Transverse colon (tissue), 4 donors: ENCODE measurements around the gene COG5. TPM values are rescaled to one million over a fixed set of nuclear protein-coding genes. Genes with fewer than 3 reads are reported as not detected.

Experiments
- DNase-seq: peaks from one replicate; pipeline ENCODE4 v3.0.0-alpha.2; 2019
- H3K27ac ChIP-seq, 4 donors: fragments of 200-600 bp; sonication (generic); 2 replicates each; pipeline ENCODE4 v1.5.1; 2016 to 2018; ENCODE audit warnings: inconsistent platforms in 4 of 4
- H3K27me3 ChIP-seq: fragments of 200-600 bp; sonication (generic); 2 replicates; pipeline ENCODE4 v1.5.1; 2017; ENCODE audit warnings: inconsistent platforms
- H3K36me3 ChIP-seq, 4 donors: fragments of 200-600 bp; sonication (generic); 2 replicates each; pipeline ENCODE4 v1.5.1; 2017 to 2019; ENCODE audit warnings: inconsistent platforms in 4 of 4
- H3K4me1 ChIP-seq, 4 donors: fragments of 200-600 bp; sonication (generic); 2 replicates each; pipeline ENCODE4 v1.5.1; 2017 to 2020; ENCODE audit warnings: inconsistent platforms in 4 of 4
- H3K4me3 ChIP-seq, 4 donors: fragments of 200-600 bp; sonication (generic); 1 replicate in 1 of 4; 2 replicates in 3 of 4; pipeline versions ENCODE4 v1.5.1 to v1.6.1; 2017 to 2019; ENCODE audit warnings: inconsistent platforms in 4 of 4
- H3K9me3 ChIP-seq, 2 donors: fragments of 200-600 bp; sonication (generic); 2 replicates each; pipeline ENCODE4 v1.5.1; 2017 to 2019; ENCODE audit warnings: inconsistent platforms in 2 of 2
- EP300 ChIP-seq: sonication (generic); formaldehyde crosslinking; IDR thresholded peaks from one replicate; pipeline ENCODE4 v1.6.1; 2017; ENCODE audit warnings: antibody characterized with exemption, low read depth
- POLR2A ChIP-seq: fragments of 450-650 bp; IDR thresholded peaks from one replicate; pipeline ENCODE4 v1.6.1; 2016; ENCODE audit warnings: antibody characterized with exemption, mild to moderate bottlenecking, moderate library complexity
- POLR2AphosphoS5 ChIP-seq, 3 donors: sonication (generic); formaldehyde crosslinking; IDR thresholded peaks; one replicate each; pipeline ENCODE4 v1.6.1; 2016; ENCODE audit warnings: antibody characterized with exemption in 3 of 3
- WGBS, 2 donors: methylation state at CpG; one replicate each; pipeline ENCODE4 v1.1.5; 2018; ENCODE audit warnings: low coverage in 1 of 2; 5-methylcytosine and 5-hydroxymethylcytosine counted together
- in situ Hi-C, 4 donors: fragments of 200-750 bp; cut with MboI; loops; one replicate each; pipeline versions ENCODE4 v1.15.0 to v1.15.1; 2017; ENCODE audit warnings: low sequenced_read_pairs in 3 of 4, low pct_ligation_motif_present in 1 of 4, low pct_unique_long_range_greater_than_20kb in 1 of 4
- intact Hi-C: fragments of 100-400 bp; cut with DNase I; formaldehyde crosslinking; loops from one replicate; pipeline ENCODE4 v1.15.1; 2023; ENCODE audit warnings: low total_unique reads
- total RNA-seq, 4 donors: library from RNA; depleted of rRNA; stranded (reverse); fragments of >200 nt; gene quantifications; one replicate each; pipeline ENCODE4 v1.1.0, GENCODE V29; 2016
- TF ChIP-seq, protein P1 (sequence below), 5 experiments: fragments of 200-600 bp in 3 of 5; fragments of 450-650 bp in 2 of 5; sonication (generic) in 3 of 5; IDR thresholded peaks; 1 replicate in 2 of 5; 2 replicates in 3 of 5; pipeline ENCODE4 v1.5.1; 2016 to 2017; ENCODE audit warnings: antibody characterized with exemption in 5 of 5, inconsistent platforms in 3 of 5, mild to moderate bottlenecking in 2 of 5, moderate library complexity in 1 of 5

Gene COG5
- total RNA-seq, 4 donors from 2014 or later, result 15.7 to 48.2 (median 35.7) TPM

DNA sequence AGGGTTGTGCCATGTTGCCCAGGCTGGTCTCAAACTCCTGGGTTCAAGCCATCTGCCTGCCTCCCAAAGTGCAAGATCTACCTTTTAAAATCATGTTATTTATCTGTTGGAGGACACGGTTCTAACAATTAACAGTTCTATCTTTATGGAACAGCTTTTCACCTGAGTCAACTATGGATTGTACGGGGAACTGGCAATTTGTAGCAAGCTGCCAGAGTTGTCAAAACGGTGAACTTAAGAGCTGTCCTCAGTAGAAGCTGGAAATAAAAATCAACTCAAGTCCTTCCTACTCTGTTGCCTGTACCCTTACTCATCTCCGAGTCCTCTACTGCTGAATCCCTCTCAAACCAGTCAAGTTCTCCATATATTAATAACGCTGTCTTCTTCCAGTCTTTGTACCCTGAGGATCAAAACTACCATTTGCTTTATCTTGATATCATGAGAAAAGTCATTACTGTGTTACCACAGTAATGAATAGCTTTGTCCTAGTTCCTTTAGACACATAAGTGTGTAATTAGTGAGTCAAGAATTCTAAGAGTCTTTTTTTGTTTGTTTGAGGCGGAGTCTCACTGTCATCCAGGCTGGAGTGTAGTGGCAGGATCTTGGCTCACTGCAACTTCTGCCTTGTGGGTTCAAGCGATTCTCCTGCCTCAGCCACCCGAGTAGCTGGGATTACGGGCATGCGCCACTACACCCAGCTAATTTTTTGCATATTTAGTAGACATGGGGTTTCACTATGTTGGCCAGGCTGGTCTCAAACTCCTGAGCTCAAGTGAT, 366.7 kb downstream of the COG5 start:
- peaks cover 0 to 53% (median 16%) of the 10 kb centered on the region in 4 donors for H3K36me3 ChIP-seq
- H3K27me3 ChIP-seq, result no peaks in the 10 kb centered on the region
- in situ Hi-C loops (loop anchor here in 2 of 4 donors (25.0 kb wide), 3 partner anchors 390 to 690 kb away; partner anchors contain the start of genes BCAP29 (in 1 of the 2), CBLL1 (in 1 of the 2) and DLD (in 1 of the 2)), intact Hi-C loops (no loop called here)
- no peak for DNase-seq
- peak in 1 of 3 donors; percentile 13 for TF ChIP-seq POLR2AphosphoS5 (IDR thresholded peaks at IDR 0.05)
- TF ChIP-seq POLR2A, result no peak
- H3K4me3 ChIP-seq, result no peak overlapping the region
- 85 to 90% methylated on average over 5 to 10 of the region's 10 CpGs for whole genome bisulfite sequencing, 2 donors
- H3K9me3 ChIP-seq, result no peaks in the 10 kb centered on the region
- no peak overlapping the region for H3K27ac ChIP-seq
- no peaks in the 10 kb centered on the region for H3K4me1 ChIP-seq

DNA sequence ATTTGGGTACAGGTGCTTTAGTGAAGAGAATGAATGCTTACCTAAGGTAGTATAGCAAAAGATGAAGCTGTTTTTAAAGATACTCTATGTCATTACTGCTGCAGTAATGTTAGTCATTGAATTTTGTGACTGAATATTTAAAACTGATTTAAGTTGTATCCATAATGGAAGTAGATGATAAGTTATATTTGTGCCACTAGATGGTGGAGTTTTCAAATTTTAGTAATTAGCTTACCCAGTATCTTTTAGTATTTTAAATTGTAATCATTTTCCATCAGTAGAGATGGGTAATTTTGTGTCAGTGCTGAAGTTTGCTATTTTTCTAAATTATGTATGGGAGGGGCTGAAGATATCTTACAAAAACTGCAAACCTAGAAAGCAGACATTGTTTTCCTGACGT, 369.7 kb downstream of the COG5 start:
- WGBS, 2 donors, result 87 to 88% methylated on average over 1 of the region's 1 CpG
- H3K27ac ChIP-seq, result no peak overlapping the region
- no peak for DNase-seq
- no peak for TF ChIP-seq POLR2A
- TF ChIP-seq, protein P1, sequence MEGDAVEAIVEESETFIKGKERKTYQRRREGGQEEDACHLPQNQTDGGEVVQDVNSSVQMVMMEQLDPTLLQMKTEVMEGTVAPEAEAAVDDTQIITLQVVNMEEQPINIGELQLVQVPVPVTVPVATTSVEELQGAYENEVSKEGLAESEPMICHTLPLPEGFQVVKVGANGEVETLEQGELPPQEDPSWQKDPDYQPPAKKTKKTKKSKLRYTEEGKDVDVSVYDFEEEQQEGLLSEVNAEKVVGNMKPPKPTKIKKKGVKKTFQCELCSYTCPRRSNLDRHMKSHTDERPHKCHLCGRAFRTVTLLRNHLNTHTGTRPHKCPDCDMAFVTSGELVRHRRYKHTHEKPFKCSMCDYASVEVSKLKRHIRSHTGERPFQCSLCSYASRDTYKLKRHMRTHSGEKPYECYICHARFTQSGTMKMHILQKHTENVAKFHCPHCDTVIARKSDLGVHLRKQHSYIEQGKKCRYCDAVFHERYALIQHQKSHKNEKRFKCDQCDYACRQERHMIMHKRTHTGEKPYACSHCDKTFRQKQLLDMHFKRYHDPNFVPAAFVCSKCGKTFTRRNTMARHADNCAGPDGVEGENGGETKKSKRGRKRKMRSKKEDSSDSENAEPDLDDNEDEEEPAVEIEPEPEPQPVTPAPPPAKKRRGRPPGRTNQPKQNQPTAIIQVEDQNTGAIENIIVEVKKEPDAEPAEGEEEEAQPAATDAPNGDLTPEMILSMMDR (IDR thresholded peaks at IDR 0.05), result no peak
- TF ChIP-seq POLR2AphosphoS5 (IDR thresholded peaks at IDR 0.05), result no peak
- no peak for TF ChIP-seq EP300
- in situ Hi-C loops (loop anchor here in 2 of 4 donors (25.0 kb wide), 3 partner anchors 393 to 693 kb away; partner anchors contain the start of genes BCAP29 (in 1 of the 2), CBLL1 (in 1 of the 2) and DLD (in 1 of the 2)), intact Hi-C loops (no loop called here)
- no peak overlapping the region for H3K4me3 ChIP-seq
- no peaks in the 10 kb centered on the region for H3K27me3 ChIP-seq
- H3K36me3 ChIP-seq, result peaks cover 0 to 63% (median 30%) of the 10 kb centered on the region in 4 donors
- H3K9me3 ChIP-seq, result no peaks in the 10 kb centered on the region
- no peaks in the 10 kb centered on the region for H3K4me1 ChIP-seq

DNA sequence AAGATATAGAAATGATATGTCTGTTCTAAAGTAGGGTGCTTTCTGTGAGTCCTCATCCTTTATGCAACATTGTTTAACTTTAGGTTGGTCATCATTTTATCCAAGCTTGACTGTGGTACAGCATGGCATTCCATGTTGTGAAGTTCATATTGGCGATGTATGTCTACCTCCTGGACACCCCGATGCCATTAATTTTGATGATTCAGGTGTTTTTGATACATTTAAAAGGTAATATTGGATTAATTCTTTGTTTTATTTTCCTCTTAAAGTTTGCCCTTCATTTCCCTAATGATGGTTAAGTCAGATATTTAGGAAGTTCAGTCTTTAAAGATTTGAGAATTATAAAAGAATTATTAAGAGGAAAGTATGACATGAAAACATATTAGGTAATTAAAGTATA, 373.6 kb downstream of the COG5 start:
- Histone ChIP-seq H3K9me3 (no peaks in the 10 kb centered on the region), H3K4me3 (no peak overlapping the region), H3K27me3 (no peaks in the 10 kb centered on the region), H3K36me3 (peaks cover 0 to 72% (median 29%) of the 10 kb centered on the region in 4 donors), H3K4me1 (no peaks in the 10 kb centered on the region), H3K27ac (no peak overlapping the region)
- no peak for DNase-seq
- TF ChIP-seq EP300 (no peak), POLR2A (no peak), POLR2AphosphoS5 (IDR thresholded peaks at IDR 0.05) (no peak)
- TF ChIP-seq, protein P1 (IDR thresholded peaks at IDR 0.05), result no peak
- in situ Hi-C loops, result loop anchor here in 2 of 4 donors (25.0 kb wide), 3 partner anchors 397 to 697 kb away; partner anchors contain the start of genes BCAP29 (in 1 of the 2), CBLL1 (in 1 of the 2) and DLD (in 1 of the 2)
- 97 to 100% methylated on average over 2 of the region's 2 CpGs for WGBS, 2 donors
- intact Hi-C loops, result no loop called here

DNA sequence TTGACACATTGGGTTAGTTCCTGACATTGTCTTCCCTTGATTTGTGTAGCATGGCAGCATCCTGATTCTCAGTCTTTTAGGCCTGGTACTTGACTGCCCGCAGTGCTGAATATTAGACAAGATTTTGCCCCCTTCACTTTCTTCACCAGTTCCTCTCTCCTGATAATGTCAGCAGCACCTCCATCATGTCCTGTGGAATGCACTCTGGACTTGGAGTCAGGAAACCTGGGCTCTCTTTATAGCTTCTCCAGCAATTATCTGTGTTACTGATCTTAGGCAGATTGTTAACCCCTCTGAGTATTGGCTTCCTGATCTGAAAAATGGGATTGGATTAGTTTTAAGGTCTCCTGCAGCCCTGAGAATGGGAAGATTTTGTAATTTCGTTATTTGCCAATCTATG, 375.9 kb downstream of the COG5 start:
- H3K9me3 ChIP-seq, result no peaks in the 10 kb centered on the region
- H3K27me3 ChIP-seq, result no peaks in the 10 kb centered on the region
- H3K4me3 ChIP-seq, result no peak overlapping the region
- H3K27ac ChIP-seq, result no peak overlapping the region
- intact Hi-C loops (no loop called here), in situ Hi-C loops (loop anchor here in 2 of 4 donors (25.0 kb wide), 3 partner anchors 400 to 700 kb away; partner anchors contain the start of genes BCAP29 (in 1 of the 2), CBLL1 (in 1 of the 2) and DLD (in 1 of the 2))
- TF ChIP-seq EP300, result no peak
- TF ChIP-seq POLR2AphosphoS5 (IDR thresholded peaks at IDR 0.05), result no peak
- TF ChIP-seq, protein P1 (IDR thresholded peaks at IDR 0.05), result no peak
- TF ChIP-seq POLR2A, result no peak
- WGBS, 2 donors, result 79 to 86% methylated on average over 2 of the region's 2 CpGs
- peaks cover 0 to 84% (median 34%) of the 10 kb centered on the region in 4 donors for H3K36me3 ChIP-seq
- H3K4me1 ChIP-seq, result no peaks in the 10 kb centered on the region
- DNase-seq, result no peak
